Mucosa of descending colon (tissue), 3 donors: ENCODE data around the gene CPE. TPM values are rescaled to one million over a fixed set of nuclear protein-coding genes. Genes with fewer than 3 reads are reported as not detected.

ENCODE experiments used
- ATAC-seq: fragments of 200-7000 bp; cut with Tn5 transposase; one replicate; pipeline ENCODE4 v1.9.1; 2020; ENCODE audit warnings: mild to moderate bottlenecking, moderate library complexity
- DNase-seq, 3 donors: peaks; one replicate each; pipeline ENCODE4 v3.0.0-alpha.2; 2020
- H3K36me3 ChIP-seq: fragments of 200-600 bp; one replicate; pipeline ENCODE4 v1.8.0; 2021; ENCODE audit warnings: low read depth, mild to moderate bottlenecking
- H3K4me1 ChIP-seq: fragments of 200-600 bp; one replicate; pipeline ENCODE4 v1.8.0; 2021; ENCODE audit warnings: low read depth, mild to moderate bottlenecking
- H3K4me3 ChIP-seq: fragments of 200-600 bp; one replicate; pipeline ENCODE4 v1.8.0; 2021; ENCODE audit warnings: mild to moderate bottlenecking
- H3K9me3 ChIP-seq: fragments of 200-600 bp; one replicate; pipeline ENCODE4 v1.8.0; 2021; ENCODE audit warnings: mild to moderate bottlenecking
- intact Hi-C, 2 donors: fragments of 100-400 bp; cut with DNase I in 1 of 2; cut with micrococcal nuclease in 1 of 2; formaldehyde crosslinking; loops; one replicate each; pipeline versions ENCODE4 v1.11.0 to v1.11.1; 2022; cut with DNase I, micrococcal nuclease
- total RNA-seq, 3 donors: library from RNA; stranded (reverse); fragmentation: NEBNext Ultra II Directional in 2 of 3; extraction: Animal tissue kit (Norgen Biotek cat#: 25700) in 2 of 3; gene quantifications; one replicate each; pipeline versions ENCODE4 v1.2.1 to v1.2.4, GENCODE V29; 2021 to 2023
- TF ChIP-seq, protein P1 (sequence below): fragments of 200-600 bp; IDR thresholded peaks from one replicate; pipeline ENCODE4 v1.8.0; 2022; ENCODE audit warnings: antibody characterized with exemption, mild to moderate bottlenecking
- donor health status: DM: no; HTN: no; CAD: no; lungs with moderate emphysema.
- donor health status: DM: no; HTN: no; CAD: no.
- donor health status: DM: no; HTN: yes; CAD: no.

The CPE gene
- total RNA-seq, 3 donors from 2014 or later = 26.3 to 39.9 (median 33.9) TPM

- DNase-seq (no peak), ATAC-seq (no peak)
- intact Hi-C loops = no loop called here
- no peaks in the 10 kb centered on the region for H3K4me1 ChIP-seq
- H3K36me3 ChIP-seq = no peaks in the 10 kb centered on the region
- TF ChIP-seq, protein P1, sequence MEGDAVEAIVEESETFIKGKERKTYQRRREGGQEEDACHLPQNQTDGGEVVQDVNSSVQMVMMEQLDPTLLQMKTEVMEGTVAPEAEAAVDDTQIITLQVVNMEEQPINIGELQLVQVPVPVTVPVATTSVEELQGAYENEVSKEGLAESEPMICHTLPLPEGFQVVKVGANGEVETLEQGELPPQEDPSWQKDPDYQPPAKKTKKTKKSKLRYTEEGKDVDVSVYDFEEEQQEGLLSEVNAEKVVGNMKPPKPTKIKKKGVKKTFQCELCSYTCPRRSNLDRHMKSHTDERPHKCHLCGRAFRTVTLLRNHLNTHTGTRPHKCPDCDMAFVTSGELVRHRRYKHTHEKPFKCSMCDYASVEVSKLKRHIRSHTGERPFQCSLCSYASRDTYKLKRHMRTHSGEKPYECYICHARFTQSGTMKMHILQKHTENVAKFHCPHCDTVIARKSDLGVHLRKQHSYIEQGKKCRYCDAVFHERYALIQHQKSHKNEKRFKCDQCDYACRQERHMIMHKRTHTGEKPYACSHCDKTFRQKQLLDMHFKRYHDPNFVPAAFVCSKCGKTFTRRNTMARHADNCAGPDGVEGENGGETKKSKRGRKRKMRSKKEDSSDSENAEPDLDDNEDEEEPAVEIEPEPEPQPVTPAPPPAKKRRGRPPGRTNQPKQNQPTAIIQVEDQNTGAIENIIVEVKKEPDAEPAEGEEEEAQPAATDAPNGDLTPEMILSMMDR = no peak
- no peaks in the 10 kb centered on the region for H3K9me3 ChIP-seq
- no peak overlapping the region for H3K4me3 ChIP-seq
Measured at GRCh38 chr4:165394275-165394674, 15.5 kb downstream of the CPE start.

- intact Hi-C loops = no loop called here
- Histone ChIP-seq H3K4me1 (no peaks in the 10 kb centered on the region), H3K9me3 (no peaks in the 10 kb centered on the region), H3K4me3 (no peak overlapping the region), H3K36me3 (no peaks in the 10 kb centered on the region)
- ATAC-seq (no peak), DNase-seq (no peak)
- TF ChIP-seq, protein P1 = no peak
Measured at GRCh38 chr4:165398570-165398969, 19.8 kb downstream of the CPE start.

DNA sequence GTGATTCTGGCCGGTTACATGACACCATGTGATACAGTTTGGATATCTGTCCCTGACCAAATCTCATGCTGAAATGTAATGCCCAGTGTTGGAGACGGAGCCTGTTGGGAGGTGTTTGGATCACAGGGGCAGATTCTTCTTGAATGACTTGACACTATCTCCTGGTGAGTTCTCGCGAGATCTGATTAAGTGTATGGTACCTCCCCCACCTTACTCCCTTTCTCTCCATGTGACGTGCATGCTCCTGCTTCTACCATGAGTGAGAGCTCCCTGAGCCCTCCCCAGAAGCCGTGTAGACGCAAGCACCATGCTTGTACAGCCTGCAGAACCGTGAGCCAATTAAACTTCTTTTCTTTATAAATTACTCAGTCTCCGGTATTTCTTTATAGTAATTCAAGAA, 23.6 kb downstream of the CPE start:
- intact Hi-C loops = no loop called here
- ATAC-seq = no peak
- TF ChIP-seq, protein P1 = no peak
- H3K4me1 ChIP-seq = no peaks in the 10 kb centered on the region
- no peak for DNase-seq
- H3K36me3 ChIP-seq = no peaks in the 10 kb centered on the region
- H3K9me3 ChIP-seq = no peaks in the 10 kb centered on the region
- no peak overlapping the region for H3K4me3 ChIP-seq

DNA sequence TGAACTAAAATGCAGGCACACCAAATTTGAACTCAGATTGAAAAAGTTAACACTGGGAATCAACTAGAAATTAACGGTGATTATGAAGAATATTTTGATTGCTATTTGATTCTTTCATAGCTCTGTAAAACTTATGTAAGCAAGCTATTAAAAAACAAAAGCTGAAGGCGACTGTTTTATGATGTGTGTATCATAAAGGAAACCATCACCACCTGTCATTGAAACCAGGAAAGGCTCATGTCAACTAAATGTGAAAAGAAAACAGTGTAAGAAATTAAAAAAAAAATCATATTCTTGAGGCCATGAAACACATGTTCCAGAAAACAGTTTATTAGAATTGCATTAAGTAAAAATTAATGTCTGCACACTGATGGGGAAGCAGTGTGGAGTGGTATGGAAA, 24.2 kb downstream of the CPE start:
- H3K9me3 ChIP-seq = no peaks in the 10 kb centered on the region
- no peak overlapping the region for H3K4me3 ChIP-seq
- no peak for DNase-seq
- TF ChIP-seq, protein P1 = no peak
- no peak for ATAC-seq
- intact Hi-C loops = no loop called here
- H3K4me1 ChIP-seq = no peaks in the 10 kb centered on the region
- no peaks in the 10 kb centered on the region for H3K36me3 ChIP-seq

- DNase-seq (no peak), ATAC-seq (no peak)
- H3K36me3 ChIP-seq = no peaks in the 10 kb centered on the region
- H3K9me3 ChIP-seq = no peaks in the 10 kb centered on the region
- TF ChIP-seq, protein P1 = no peak
- intact Hi-C loops = no loop called here
- H3K4me3 ChIP-seq = no peak overlapping the region
- H3K4me1 ChIP-seq = no peaks in the 10 kb centered on the region
Measured at GRCh38 chr4:165403637-165404036, 24.8 kb downstream of the CPE start.

DNA sequence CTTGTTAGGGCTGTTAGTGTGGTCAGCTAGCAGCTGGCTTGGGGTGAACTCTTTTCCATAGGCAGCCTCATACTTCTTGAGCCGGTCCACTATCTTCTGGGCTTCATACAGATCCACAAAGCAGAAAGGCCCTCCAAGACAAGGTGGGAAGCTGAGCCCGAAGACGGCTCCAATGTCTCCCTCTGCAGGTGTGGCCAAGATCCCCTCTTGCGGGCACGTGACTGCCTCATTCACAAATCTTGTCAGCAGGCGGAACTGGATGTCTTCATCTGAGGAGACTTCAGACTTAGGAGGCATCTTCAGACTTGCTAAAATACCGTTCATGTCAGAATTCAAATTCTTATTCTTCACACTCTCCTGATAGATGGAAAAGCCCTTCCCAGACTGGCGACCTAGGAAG, 25.3 kb downstream of the CPE start:
- Histone ChIP-seq H3K4me3 (no peak overlapping the region), H3K9me3 (no peaks in the 10 kb centered on the region), H3K36me3 (no peaks in the 10 kb centered on the region), H3K4me1 (no peaks in the 10 kb centered on the region)
- intact Hi-C loops = no loop called here
- TF ChIP-seq, protein P1 = no peak
- DNase-seq = no peak
- no peak for ATAC-seq
